ENCODE measurements around the gene COL4A2.

COL4A2 gene

GRCh38 chr13:110560601-110561343 lies 253.7 kb downstream of the COL4A2 start:
- Histone ChIP-seq H3K27me3 (replicated peaks) (no peaks in the 10 kb centered on the region), H3K36me3 (replicated peaks) (no peaks in the 10 kb centered on the region), H3K4me3 (ENCODE audit: low read depth, low read length) (peak overlapping the region; percentile 78), H3K27ac (no peak overlapping the region)
- in situ Hi-C loops (cut with HindIII; ENCODE audit: low pct_ligation_motif_present, low sequenced_read_pairs): no loop called here
- DNase-seq: peak; percentile 20
- no peak for TF ChIP-seq CTCF (IDR thresholded peaks at IDR 0.05; ENCODE audit: low read depth, low read length, missing control alignments)

GRCh38 chr13:110561344-110562035 lies 254.4 kb downstream of the COL4A2 start, which contains the start of gene RAB20:
Gene RAB20 (minus strand): TSS chr13:110561722. CDS start chr13:110561519, 203 bp downstream.
- Histone ChIP-seq H3K4me3 (ENCODE audit: low read depth, low read length) (peak within 1 kb of the TSS; percentile 78), H3K27ac (peak within 1 kb of the TSS; percentile 2), H3K27me3 (replicated peaks) (no peaks in the 10 kb centered on the region), H3K36me3 (replicated peaks) (no peaks in the 10 kb centered on the region)
- TF ChIP-seq CTCF (IDR thresholded peaks at IDR 0.05; ENCODE audit: low read depth, low read length, missing control alignments): no peak
- in situ Hi-C loops (cut with HindIII; ENCODE audit: low pct_ligation_motif_present, low sequenced_read_pairs): no loop called here
- peak; percentile 72 for DNase-seq

- Histone ChIP-seq H3K36me3 (replicated peaks) (no peaks in the 10 kb centered on the region), H3K4me3 (ENCODE audit: low read depth, low read length) (peak overlapping the region; percentile 78), H3K27me3 (replicated peaks) (no peaks in the 10 kb centered on the region), H3K27ac (peak overlapping the region; percentile 2)
- no peak for TF ChIP-seq CTCF (IDR thresholded peaks at IDR 0.05; ENCODE audit: low read depth, low read length, missing control alignments)
- DNase-seq: no peak
- in situ Hi-C loops (cut with HindIII; ENCODE audit: low pct_ligation_motif_present, low sequenced_read_pairs): no loop called here
Measured at GRCh38 chr13:110562036-110562597, 255.0 kb downstream of the COL4A2 start.
